Gastroesophageal sphincter (tissue), 4 donors: ENCODE data around the gene C3orf20. TPM values are rescaled to one million over a fixed set of nuclear protein-coding genes. Genes with fewer than 3 reads are reported as not detected.

ENCODE experiments used
- ATAC-seq: fragments of 150-250 bp; one replicate; pipeline ENCODE4 v1.9.1; 2016; ENCODE audit warnings: mild to moderate bottlenecking, moderate library complexity
- H3K27ac ChIP-seq, 4 donors: fragments of 200-600 bp; sonication (generic) in 3 of 4; 1 replicate in 3 of 4; 2 replicates in 1 of 4; pipeline ENCODE4 v1.5.1; 2016 to 2019
- H3K27me3 ChIP-seq: fragments of 200-600 bp; sonication (generic); one replicate; pipeline ENCODE4 v1.5.1; 2019
- H3K36me3 ChIP-seq, 2 donors: fragments of 200-600 bp; sonication (generic); one replicate each; pipeline ENCODE4 v1.5.1; 2019; ENCODE audit warnings: control low read depth in 1 of 2
- H3K4me1 ChIP-seq, 3 donors: fragments of 200-600 bp; sonication (generic); 1 replicate in 2 of 3; 2 replicates in 1 of 3; pipeline ENCODE4 v1.5.1; 2016 to 2019; ENCODE audit warnings: control low read depth in 2 of 3
- H3K4me3 ChIP-seq, 2 donors: fragments of 200-600 bp; sonication (generic); one replicate each; pipeline ENCODE4 v1.5.1; 2019; ENCODE audit warnings: mild to moderate bottlenecking in 1 of 2, moderate library complexity in 1 of 2
- H3K9me3 ChIP-seq, 3 donors: fragments of 200-600 bp; sonication (generic); one replicate each; pipeline ENCODE4 v1.5.1; 2017 to 2019; ENCODE audit warnings: control low read depth in 2 of 3
- CTCF ChIP-seq, 4 experiments: fragments of 200-600 bp in 2 of 4; fragments of 450-650 bp in 2 of 4; sonication (generic) in 1 of 4; IDR thresholded peaks; one replicate each; pipeline ENCODE4 v1.5.1; 2017 to 2019; ENCODE audit warnings: antibody characterized with exemption in 4 of 4, mild to moderate bottlenecking in 2 of 4, moderate library complexity in 2 of 4
- EP300 ChIP-seq: sonication (generic); formaldehyde crosslinking; IDR thresholded peaks from one replicate; pipeline ENCODE4 v1.6.1; 2017; ENCODE audit warnings: antibody characterized with exemption, mild to moderate bottlenecking
- POLR2A ChIP-seq, 2 donors: fragments of 450-650 bp; IDR thresholded peaks; one replicate each; pipeline ENCODE4 v1.6.1; 2017; ENCODE audit warnings: antibody characterized with exemption in 2 of 2, mild to moderate bottlenecking in 2 of 2, moderate library complexity in 1 of 2
- POLR2AphosphoS5 ChIP-seq: sonication (generic); formaldehyde crosslinking; IDR thresholded peaks from one replicate; pipeline ENCODE4 v1.6.1; 2017; ENCODE audit warnings: antibody characterized with exemption
- WGBS, 2 donors: methylation state at CpG; one replicate each; pipeline ENCODE4 v1.1.5; 2018; ENCODE audit warnings: low coverage in 1 of 2; 5-methylcytosine and 5-hydroxymethylcytosine counted together
- total RNA-seq, 4 donors: library from RNA; depleted of rRNA; stranded (reverse); fragments of >200 nt; gene quantifications; one replicate each; pipeline ENCODE4 v1.1.0, GENCODE V29; 2016

Gene C3orf20
- total RNA-seq, 4 donors from 2014 or later = 0.13 TPM; not detected in 3

- WGBS, 2 donors = 82% methylated on average over 4 of the region's 4 CpGs; no CpG with 5 or more reads in 1 of the 2 donors
- Histone ChIP-seq H3K36me3 (no peaks in the 10 kb centered on the region), H3K4me3 (no peak overlapping the region), H3K9me3 (no peaks in the 10 kb centered on the region), H3K27me3 (peaks cover 63% of the 10 kb centered on the region), H3K27ac (no peak overlapping the region), H3K4me1 (no peaks in the 10 kb centered on the region)
- TF ChIP-seq POLR2AphosphoS5 (no peak), CTCF (IDR thresholded peaks at IDR 0.05) (no peak)
- no peak for ATAC-seq
Observed at GRCh38 chr3:14641346-14641745, 33.6 kb upstream of the C3orf20 start.

GRCh38 chr3:14645453-14645852, 29.5 kb upstream of the C3orf20 start:
- H3K9me3 ChIP-seq = no peaks in the 10 kb centered on the region
- no peak overlapping the region for H3K4me3 ChIP-seq
- no peak for TF ChIP-seq POLR2A (IDR thresholded peaks at IDR 0.05)
- TF ChIP-seq POLR2AphosphoS5 = no peak
- no peak for TF ChIP-seq CTCF (IDR thresholded peaks at IDR 0.05)
- TF ChIP-seq EP300 = no peak
- H3K4me1 ChIP-seq = peaks cover 0 to 4% (median 0%) of the 10 kb centered on the region in 3 donors
- no peak for ATAC-seq
- peaks cover 23% of the 10 kb centered on the region for H3K27me3 ChIP-seq
- WGBS, 2 donors = 77 to 83% methylated on average over 5 of the region's 5 CpGs
- no peak overlapping the region for H3K27ac ChIP-seq
- H3K36me3 ChIP-seq = no peaks in the 10 kb centered on the region

- Histone ChIP-seq H3K27me3 (peaks cover 16% of the 10 kb centered on the region), H3K4me3 (no peak overlapping the region), H3K4me1 (peaks cover 0 to 9% (median 0%) of the 10 kb centered on the region in 3 donors), H3K36me3 (no peaks in the 10 kb centered on the region), H3K9me3 (no peaks in the 10 kb centered on the region), H3K27ac (no peak overlapping the region)
- ATAC-seq = no peak
- TF ChIP-seq EP300 = no peak
- TF ChIP-seq POLR2AphosphoS5 = no peak
- TF ChIP-seq POLR2A (IDR thresholded peaks at IDR 0.05) = no peak
- TF ChIP-seq CTCF (IDR thresholded peaks at IDR 0.05) = no peak
- 60 to 70% methylated on average over 2 to 4 of the region's 6 CpGs for WGBS, 2 donors
Observed at GRCh38 chr3:14646131-14646573, 28.8 kb upstream of the C3orf20 start.

DNA sequence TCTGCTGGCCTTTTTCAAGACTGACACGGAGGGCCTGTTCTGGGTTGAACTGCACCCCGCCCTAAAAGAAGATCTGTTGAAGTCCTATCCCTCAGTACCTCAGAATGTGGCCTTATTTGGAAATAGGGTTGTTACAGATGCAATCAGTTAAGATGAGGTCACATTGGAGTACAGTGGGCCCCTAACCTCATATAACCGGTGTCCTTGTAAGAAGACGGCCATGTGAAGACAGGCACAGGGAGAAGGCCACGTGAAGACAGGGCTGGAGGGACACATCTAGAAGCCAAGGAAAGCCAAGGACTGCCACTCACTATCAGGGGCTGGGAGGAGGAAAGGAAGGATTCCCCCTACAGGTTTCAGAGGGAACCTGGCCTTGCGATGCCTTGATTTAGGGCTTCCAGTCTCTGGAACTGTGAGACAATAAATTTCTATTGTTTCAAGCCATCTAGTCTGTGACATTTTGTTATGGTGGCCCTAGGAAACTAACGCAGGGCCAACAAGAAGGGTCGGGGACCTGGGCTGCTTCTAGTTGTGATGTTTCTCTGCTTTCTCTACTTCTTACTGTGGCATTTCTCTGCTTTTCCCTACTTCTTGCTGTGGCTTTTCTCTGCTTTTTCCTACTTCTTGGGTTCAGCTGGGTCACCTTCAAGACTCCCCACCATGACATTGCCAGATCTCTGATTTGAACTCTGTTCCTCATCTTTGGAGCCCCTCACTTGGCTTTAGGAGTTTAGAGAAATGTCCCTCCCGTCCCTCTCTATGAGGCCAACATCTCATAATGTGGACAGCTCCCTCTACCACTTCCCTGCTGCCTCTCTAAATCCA, 28.1 kb upstream of the C3orf20 start:
- Histone ChIP-seq H3K27me3 (peaks cover 10% of the 10 kb centered on the region), H3K27ac (no peak overlapping the region), H3K36me3 (no peaks in the 10 kb centered on the region), H3K4me1 (peaks cover 0 to 9% (median 0%) of the 10 kb centered on the region in 3 donors), H3K4me3 (no peak overlapping the region), H3K9me3 (no peaks in the 10 kb centered on the region)
- WGBS, 2 donors = 74 to 83% methylated on average over 1 to 4 of the region's 9 CpGs
- TF ChIP-seq POLR2AphosphoS5 = no peak
- TF ChIP-seq POLR2A (IDR thresholded peaks at IDR 0.05) = no peak
- no peak for TF ChIP-seq CTCF (IDR thresholded peaks at IDR 0.05)
- TF ChIP-seq EP300 = no peak
- no peak for ATAC-seq
